ENCODE results near the gene CUBN.
"Not testable (repeated sequence)": the region's sequence is repeated elsewhere in the genome, so short reads cannot be mapped to it uniquely, and the experiment has no call there.

CUBN gene

GRCh38 chr10:17033529-17034260 is 95.9 kb downstream of the CUBN start:
- no peak for DNase-seq

DNA sequence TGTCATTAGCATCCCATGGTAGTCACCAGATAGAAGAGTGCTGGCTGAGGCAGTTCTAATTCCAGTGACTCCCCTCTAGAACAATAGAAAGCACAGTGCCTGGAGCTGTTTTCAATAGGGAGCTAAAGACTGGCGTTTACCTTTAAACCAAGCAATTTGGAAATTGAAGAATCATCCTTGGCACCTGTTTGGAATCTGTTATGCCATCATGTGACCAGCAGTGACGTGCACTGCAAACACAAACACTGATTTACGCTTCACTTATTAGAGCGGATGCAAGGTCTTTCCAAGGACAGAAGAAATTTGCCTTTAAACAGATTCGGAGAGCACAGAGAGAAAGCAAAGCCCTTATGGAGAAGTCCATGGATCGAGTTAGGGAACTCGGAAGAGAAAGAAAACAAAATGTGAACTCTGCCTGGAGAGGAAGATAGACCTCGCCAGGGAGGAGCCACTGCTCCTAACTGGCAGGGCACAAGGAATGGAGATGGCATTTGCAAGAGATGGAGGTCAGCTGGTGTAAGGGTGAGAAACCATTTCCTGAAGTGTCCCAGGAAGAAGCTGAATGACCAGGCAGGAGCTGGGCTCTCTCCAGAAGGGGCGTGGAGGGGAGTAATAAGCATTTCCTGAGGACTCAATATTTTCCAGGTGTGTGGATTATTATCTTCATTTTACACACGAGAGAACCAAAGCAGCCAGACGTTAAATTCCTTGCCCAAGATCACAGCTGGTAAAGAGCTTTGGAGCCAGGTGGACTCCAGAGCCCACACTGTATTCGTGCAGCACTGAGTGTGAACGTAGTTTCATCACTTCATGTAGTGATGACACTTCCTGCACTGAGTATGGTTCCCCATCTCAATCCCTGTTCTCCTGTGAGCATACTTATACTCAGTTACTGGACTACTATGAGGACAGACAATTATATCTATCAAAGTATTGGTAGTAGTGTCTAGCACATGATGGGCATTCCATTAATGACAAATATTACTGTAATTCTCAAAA is 97.7 kb downstream of the CUBN start:
- no peak for DNase-seq

DNA sequence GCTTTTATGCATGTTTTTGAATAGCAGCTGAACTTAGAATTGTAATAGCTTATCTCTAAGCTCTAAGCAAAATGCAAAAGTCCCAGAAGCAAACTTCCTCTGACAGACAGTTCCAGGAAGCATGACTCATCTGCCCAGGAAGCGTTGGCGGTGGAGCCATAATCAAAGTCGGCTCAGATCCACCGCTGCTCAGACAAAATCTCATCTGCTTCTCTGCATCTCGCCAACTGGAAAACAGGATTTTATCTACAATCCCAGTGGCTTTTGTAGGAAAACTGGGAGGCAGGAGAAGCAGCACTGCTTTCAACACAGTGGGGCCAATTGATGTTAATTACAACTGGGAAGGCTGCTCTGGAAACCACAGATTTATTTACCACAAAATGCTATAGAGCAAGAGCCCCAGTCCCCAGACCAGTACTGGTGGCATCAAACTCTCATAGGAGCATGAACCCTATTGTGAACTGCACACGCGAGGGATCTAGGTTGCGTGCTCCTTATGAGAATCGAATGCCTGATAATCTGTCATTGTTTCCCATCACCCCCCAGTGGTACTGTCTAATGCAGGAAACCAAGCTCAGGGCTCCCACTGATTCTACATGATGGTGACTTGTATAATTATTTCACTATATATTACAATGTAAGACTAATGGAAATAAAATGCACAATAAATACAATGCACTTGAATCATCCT is 99.9 kb downstream of the CUBN start:
- DNase-seq: peak; percentile 91

DNA sequence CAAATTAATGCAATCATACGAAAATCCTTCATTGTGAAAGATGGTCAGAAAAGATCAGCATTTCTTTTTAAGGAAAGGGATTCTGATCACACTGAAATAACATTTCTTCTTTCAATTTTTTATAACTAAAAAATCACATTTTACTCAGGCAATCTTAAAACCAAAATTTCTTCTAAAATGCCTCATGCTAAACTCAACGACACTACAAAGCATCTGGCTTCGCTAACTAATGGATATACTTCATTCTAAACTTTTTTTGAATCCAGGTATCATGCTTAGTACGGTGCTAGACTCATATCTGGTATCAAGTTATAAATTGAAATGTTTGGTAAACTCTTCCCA is 100.4 kb downstream of the CUBN start:
- no peak for DNase-seq

DNA sequence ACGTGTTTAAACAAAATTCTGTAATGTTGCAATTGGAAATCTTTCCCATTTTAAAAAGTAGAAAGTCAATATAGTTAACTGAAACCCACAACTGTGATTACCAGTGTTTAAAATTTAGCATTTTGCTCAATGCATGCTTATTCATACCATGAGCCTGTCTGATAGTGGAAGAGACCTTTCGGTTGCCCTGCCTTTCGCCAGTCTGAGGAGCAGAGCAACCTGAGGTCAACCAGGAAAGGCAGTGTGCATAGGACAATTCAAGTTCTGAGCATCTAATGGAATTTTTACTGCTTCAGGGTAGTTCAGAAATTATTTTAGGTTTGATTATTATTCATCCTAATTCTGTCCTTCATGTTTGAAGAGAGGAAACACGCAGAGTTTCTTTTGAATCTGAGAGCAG is 100.8 kb downstream of the CUBN start:
- no peak for DNase-seq

- DNase-seq: peak; percentile 72
Observed at GRCh38 chr10:17026686-17027485, 102.7 kb downstream of the CUBN start.

- peak; percentile 74 for DNase-seq
Observed at GRCh38 chr10:17025444-17026295, 103.9 kb downstream of the CUBN start.

DNA sequence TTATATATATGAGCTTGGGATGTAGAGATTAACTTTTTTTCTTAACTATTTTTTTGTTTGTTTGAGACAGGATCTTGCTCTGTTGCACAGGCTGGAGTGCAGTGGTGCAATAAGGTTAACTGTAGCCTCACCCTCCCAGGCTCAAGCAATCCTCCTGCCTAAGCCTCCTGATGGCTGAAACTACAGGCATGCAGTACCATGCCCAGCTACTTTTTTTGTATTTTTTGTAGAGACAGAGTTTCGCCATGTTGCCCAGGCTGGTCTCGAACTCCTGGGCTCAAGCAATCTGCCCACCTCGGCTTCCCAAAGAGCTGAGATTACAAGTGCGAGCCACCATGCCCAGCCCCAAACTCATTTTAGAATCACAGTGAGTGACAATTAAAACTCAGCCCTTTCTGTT is 105.2 kb downstream of the CUBN start:
- no peak for DNase-seq

- DNase-seq: peak; percentile 73
Observed at GRCh38 chr10:17023386-17024298, 106.0 kb downstream of the CUBN start.

- no peak for DNase-seq
Observed at GRCh38 chr10:17022896-17023295, 106.7 kb downstream of the CUBN start.

DNA sequence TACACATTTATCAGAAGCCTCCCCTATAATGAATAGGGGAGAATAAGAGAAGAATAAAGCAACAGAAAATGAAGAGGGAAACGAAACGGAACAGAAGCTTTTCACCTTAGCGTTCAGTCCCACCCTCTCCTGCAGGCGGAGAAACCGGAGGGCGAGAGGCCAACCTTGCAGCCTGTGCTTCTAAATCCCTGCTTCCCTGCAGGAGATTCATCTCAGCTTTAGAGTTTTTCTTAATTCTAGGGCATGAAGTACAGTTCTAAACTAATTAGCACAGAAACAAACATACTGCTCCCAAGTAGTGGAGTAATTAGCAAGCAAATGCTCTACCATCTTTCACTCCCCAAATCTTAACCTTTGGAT is 107.2 kb downstream of the CUBN start:
- DNase-seq: no peak

DNA sequence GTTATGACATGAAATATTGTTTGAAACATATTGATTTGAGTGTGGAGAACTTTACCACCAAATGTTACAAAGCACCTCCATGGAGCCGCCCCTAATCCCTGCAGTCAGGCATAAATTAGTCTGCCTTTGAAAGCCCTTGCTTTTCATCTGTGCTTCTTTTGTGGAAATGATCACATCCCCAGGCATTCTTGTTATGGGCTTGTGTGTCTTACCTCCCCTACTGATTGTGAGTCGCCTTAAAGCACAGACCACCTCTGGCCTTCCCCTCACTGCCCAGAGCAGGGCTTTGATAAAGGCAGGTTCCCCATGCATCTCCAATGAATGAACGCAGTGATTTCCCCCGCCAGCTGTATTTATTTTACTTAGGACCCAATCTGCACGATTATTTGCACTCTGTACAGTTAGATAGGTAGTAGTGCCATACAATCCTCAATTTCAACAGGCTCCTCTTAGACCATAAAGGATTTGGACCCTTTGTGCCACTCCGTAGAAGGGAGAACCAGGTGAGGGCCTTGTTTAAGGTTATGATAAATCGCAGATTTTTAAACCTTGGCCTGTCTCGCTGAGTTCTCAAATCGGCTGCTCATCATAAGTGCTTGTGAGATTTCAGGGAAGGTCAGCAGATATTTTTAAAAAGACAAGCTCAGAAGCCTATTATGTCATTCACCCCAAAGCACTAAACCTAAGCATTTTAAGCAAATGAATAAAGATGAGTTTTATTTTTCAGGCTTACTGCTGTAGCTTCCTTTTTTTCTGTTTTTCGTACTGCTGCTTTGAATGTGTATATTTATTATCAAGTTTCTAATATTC is 107.8 kb downstream of the CUBN start:
- no peak for DNase-seq

DNA sequence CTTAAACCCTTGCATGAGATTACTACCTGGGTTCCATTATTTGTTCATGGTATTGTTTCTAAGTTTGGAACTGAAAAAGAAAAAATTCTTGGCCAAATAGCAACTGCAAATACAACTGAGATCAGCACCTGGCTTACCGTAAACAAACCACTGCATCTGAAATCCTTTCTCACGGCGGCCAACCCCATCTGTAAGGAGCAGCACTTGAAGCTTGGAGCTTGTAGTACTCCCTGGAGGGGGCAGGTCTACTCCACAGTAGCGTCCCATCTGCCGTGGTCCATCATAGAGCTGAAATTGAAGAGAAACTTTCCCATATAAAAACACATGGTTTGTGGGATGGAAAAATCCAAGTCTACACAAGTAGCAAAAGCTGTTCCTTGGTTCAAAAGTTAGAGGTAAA is 109.9 kb downstream of the CUBN start:
- no peak for DNase-seq

GRCh38 chr10:17013131-17013983 is 116.3 kb downstream of the CUBN start:
- DNase-seq: not testable (repeated sequence)

- not testable (repeated sequence) for DNase-seq
Observed at GRCh38 chr10:17012731-17013130, 116.9 kb downstream of the CUBN start.

- DNase-seq: no peak
Observed at GRCh38 chr10:17010363-17011145, 119.1 kb downstream of the CUBN start.

DNA sequence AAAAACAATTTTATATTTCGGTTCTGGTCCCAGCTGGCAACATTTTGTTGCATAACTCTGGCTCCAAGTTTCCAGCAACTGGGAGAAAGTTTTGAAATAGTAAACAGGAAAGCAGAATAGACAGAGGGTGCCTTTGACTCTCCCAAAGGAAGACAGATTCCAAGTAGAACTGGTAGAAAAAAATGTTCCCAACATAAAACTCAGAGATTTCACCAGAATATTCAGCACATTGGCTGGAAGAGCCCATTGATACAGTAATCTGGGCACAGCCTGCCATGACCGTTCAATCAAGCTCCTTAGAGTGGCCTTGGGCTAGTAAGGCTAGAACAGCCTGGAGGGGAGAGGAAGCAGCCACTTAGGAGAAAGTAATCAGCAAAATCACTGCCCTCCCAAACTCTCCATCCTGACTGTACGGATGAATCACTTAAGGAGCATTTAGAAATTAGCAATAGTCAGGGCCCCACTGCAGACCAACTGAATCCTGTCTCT is 120.4 kb downstream of the CUBN start:
- DNase-seq: no peak

- no peak for DNase-seq
Observed at GRCh38 chr10:17007418-17007770, 122.2 kb downstream of the CUBN start.
